ENCODE measurements around the gene ACOT11.

The ACOT11 gene

GRCh38 chr1:54652168-54652567 is 104.1 kb downstream of the ACOT11 start:
- peak; percentile 39 for DNase-seq

- DNase-seq, result no peak
These were observed 105.0 kb downstream of the ACOT11 start for GRCh38 chr1:54653036-54653435.

- DNase-seq, result no peak
These were observed 110.3 kb downstream of the ACOT11 start for GRCh38 chr1:54658164-54658913.

Measured in suppressor macrophage treated with lipopolysaccharide for 4 hours (primary cell).